Ovary (tissue), 9 donors: Measurements from ENCODE around the gene SNCA. TPM values are rescaled to one million over a fixed set of nuclear protein-coding genes. Genes with fewer than 3 reads are reported as not detected.

ENCODE experiments used
- DNase-seq, 5 donors: peaks; one replicate each; pipeline ENCODE4 v3.0.0-alpha.2; 2019 to 2020
- H3K27ac ChIP-seq, 2 donors: fragments of 200-600 bp; one replicate each; pipeline versions ENCODE4 v1.5.1 to v1.8.0; 2019 to 2022
- H3K27me3 ChIP-seq: fragments of 200-600 bp; one replicate; pipeline ENCODE4 v1.8.0; 2022
- H3K36me3 ChIP-seq: fragments of 200-600 bp; sonication (generic); one replicate; pipeline ENCODE4 v1.5.1; 2019
- H3K4me1 ChIP-seq: one replicate; pipeline ENCODE4 v1.8.1; 2013; ENCODE audit warnings: mild to moderate bottlenecking, moderate library complexity; ENCODE audit not compliant: insufficient read depth
- H3K4me3 ChIP-seq: fragments of 200-600 bp; sonication (generic); one replicate; pipeline ENCODE4 v1.5.1; 2017
- H3K9me3 ChIP-seq, 2 donors: fragments of 200-600 bp in 1 of 2; sonication (generic) in 1 of 2; one replicate each; pipeline versions ENCODE4 v1.5.1 to v1.8.1; 2013 to 2019; ENCODE audit warnings: mild to moderate bottlenecking in 1 of 2, moderate library complexity in 1 of 2
- CTCF ChIP-seq, 3 donors: fragments of 450-650 bp in 2 of 3; fragments of 200-600 bp in 1 of 3; IDR thresholded peaks; one replicate each; pipeline versions ENCODE4 v1.5.1 to v1.8.0; 2016 to 2022; ENCODE audit warnings: antibody characterized with exemption in 3 of 3, mild to moderate bottlenecking in 1 of 3
- EP300 ChIP-seq: sonication (generic); formaldehyde crosslinking; IDR thresholded peaks from one replicate; pipeline ENCODE4 v1.6.1; 2017; ENCODE audit warnings: antibody characterized with exemption
- POLR2A ChIP-seq: fragments of 450-650 bp; IDR thresholded peaks from one replicate; pipeline ENCODE4 v1.6.1; 2017; ENCODE audit warnings: antibody characterized with exemption, mild to moderate bottlenecking, moderate library complexity
- WGBS, 3 donors: extraction: QIAGEN DNeasy Blood & Tissue Kit in 1 of 3; methylation state at CpG; one replicate each; pipeline versions ENCODE4 v1.1.5 to v1.1.7; 2013 to 2017; 5-methylcytosine and 5-hydroxymethylcytosine counted together
- intact Hi-C, 4 donors: fragments of 100-400 bp; cut with DNase I; formaldehyde crosslinking; loops; one replicate each; pipeline versions ENCODE4 v1.11.0 to v1.15.1; 2022 to 2023
- polyA plus RNA-seq, 2 donors: library from polyadenylated mRNA; stranded (reverse); fragments of 200-250 nt in 1 of 2; fragments of 350-450 nt in 1 of 2; fragmentation: Illumina TruSeq in 1 of 2; extraction: RNeasy Lipid Tissue Mini Kit (QIAGEN cat#74804) in 1 of 2; gene quantifications; one replicate each; pipeline ENCODE4 v1.2.3, GENCODE V29; 2013 to 2014
- total RNA-seq, 7 donors: library from RNA; depleted of rRNA in 2 of 7; stranded (reverse); fragments of >200 nt in 2 of 7; fragmentation: NEBNext Ultra II Directional in 3 of 7; extraction: Animal tissue kit (Norgen Biotek cat#: 25700) in 3 of 7; gene quantifications; one replicate each; pipeline versions ENCODE4 v1.1.0 to v1.2.4, GENCODE V29; 2016 to 2023
- donor health status: DM: no; HTN: no; CAD: no; lungs with moderate emphysema.
- donor health status: DM: no; HTN: no; CAD: no.
- donor health status: Bipolar disorder and iron deficiency.
- donor health status: DM: yes; HTN: yes; CAD: no.
- donor health status: DM: no; HTN: no; CAD: no.
- donor health status: DM: yes; HTN: yes; CAD: no.

SNCA gene
- total and polyA plus RNA-seq, 9 donors = 7.6 to 69.8 (median 24.4) TPM

- intact Hi-C loops = no loop called here
- Histone ChIP-seq H3K27me3 (no peaks in the 10 kb centered on the region), H3K9me3 (no peaks in the 10 kb centered on the region), H3K27ac (no peak overlapping the region), H3K36me3 (no peaks in the 10 kb centered on the region), H3K4me3 (no peak overlapping the region), H3K4me1 (peaks cover 1% of the 10 kb centered on the region)
- no peak for TF ChIP-seq POLR2A
- no peak for DNase-seq
- 96 to 100% (median 98%) methylated on average over 3 of the region's 3 CpGs for WGBS, 3 donors
Observed at GRCh38 chr4:89820010-89820409, 17.0 kb downstream of the SNCA start.

GRCh38 chr4:89814362-89814761 lies 22.6 kb downstream of the SNCA start:
- Histone ChIP-seq H3K4me1 (no peaks in the 10 kb centered on the region), H3K9me3 (no peaks in the 10 kb centered on the region), H3K36me3 (no peaks in the 10 kb centered on the region), H3K27me3 (no peaks in the 10 kb centered on the region), H3K27ac (no peak overlapping the region), H3K4me3 (no peak overlapping the region)
- TF ChIP-seq POLR2A (no peak), CTCF (IDR thresholded peaks at IDR 0.05) (no peak), EP300 (no peak)
- intact Hi-C loops = no loop called here
- no peak for DNase-seq
- WGBS, 3 donors = 95 to 97% (median 96%) methylated on average over 3 of the region's 3 CpGs

- no peaks in the 10 kb centered on the region for H3K27me3 ChIP-seq
- no peak overlapping the region for H3K4me3 ChIP-seq
- no peaks in the 10 kb centered on the region for H3K4me1 ChIP-seq
Observed at GRCh38 chr4:89813197-89813596, 23.8 kb downstream of the SNCA start.

GRCh38 chr4:89807441-89808140 lies 29.4 kb downstream of the SNCA start:
- no peak for DNase-seq
- 83 to 89% (median 88%) methylated on average over 6 of the region's 6 CpGs for WGBS, 3 donors
- H3K9me3 ChIP-seq = no peaks in the 10 kb centered on the region
- no peaks in the 10 kb centered on the region for H3K27me3 ChIP-seq
- intact Hi-C loops = no loop called here
- TF ChIP-seq EP300 (no peak), POLR2A (no peak), CTCF (IDR thresholded peaks at IDR 0.05) (no peak)
- no peaks in the 10 kb centered on the region for H3K36me3 ChIP-seq
- no peak overlapping the region for H3K4me3 ChIP-seq
- no peaks in the 10 kb centered on the region for H3K4me1 ChIP-seq
- no peak overlapping the region for H3K27ac ChIP-seq

More at GRCh38 chr4:89813197-89813596, 23.8 kb downstream of the SNCA start:
- 64 to 85% (median 74%) methylated on average over 2 of the region's 2 CpGs for WGBS, 3 donors
- H3K36me3 ChIP-seq = no peaks in the 10 kb centered on the region
- no peaks in the 10 kb centered on the region for H3K9me3 ChIP-seq
- intact Hi-C loops = no loop called here
- DNase-seq = no peak
- no peak overlapping the region for H3K27ac ChIP-seq
- no peak for TF ChIP-seq EP300
- no peak for TF ChIP-seq POLR2A
- TF ChIP-seq CTCF (IDR thresholded peaks at IDR 0.05) = no peak

GRCh38 chr4:89805297-89805696 lies 31.7 kb downstream of the SNCA start:
- intact Hi-C loops = no loop called here
- H3K4me1 ChIP-seq = no peaks in the 10 kb centered on the region
- DNase-seq = no peak
- no peaks in the 10 kb centered on the region for H3K9me3 ChIP-seq
- 79 to 93% (median 93%) methylated on average over 2 of the region's 2 CpGs for WGBS, 3 donors
- no peak overlapping the region for H3K27ac ChIP-seq
- H3K27me3 ChIP-seq = no peaks in the 10 kb centered on the region
- TF ChIP-seq EP300 (no peak), CTCF (IDR thresholded peaks at IDR 0.05) (no peak), POLR2A (no peak)
- no peaks in the 10 kb centered on the region for H3K36me3 ChIP-seq
- H3K4me3 ChIP-seq = no peak overlapping the region
